HCT116 (cell line): ENCODE data around the gene PLCL2. TPM values are rescaled to one million over a fixed set of nuclear protein-coding genes. Genes with fewer than 3 reads are reported as not detected.

Experiments used
- ATAC-seq: fragments of 200-7000 bp; cut with Tn5 transposase; 2 replicates; pipeline ENCODE4 v1.9.1; 2020; ENCODE audit warnings: mild to moderate bottlenecking, moderate library complexity
- BruUV-seq: library from RNA; stranded (reverse); fragments of 400-500 nt; replicated peaks from 2 replicates; lab custom pipeline; 2021; lab: Mats Ljungman, UMichigan
- CTCF ChIA-PET: fragments of 300-600 bp; sonication (Branson Sonifier 250); formaldehyde crosslinking; loops from one replicate; lab custom pipeline; 2021; ENCODE audit warnings: antibody characterized with exemption; lab: Charles Lee
- POLR2A ChIA-PET: fragments of 300-600, 350-600 bp; sonication (Branson Sonifier 250); formaldehyde crosslinking; loops from one replicate; lab custom pipeline; 2021; ENCODE audit warnings: antibody characterized with exemption; lab: Charles Lee
- RAD21 ChIA-PET, 2 experiments: fragments of 300-600 bp; sonication (Branson Sonifier 250); formaldehyde crosslinking; loops; one replicate each; lab custom pipeline; 2023; ENCODE audit warnings: low total read pairs in 2 of 2; ENCODE audit not compliant: uncharacterized antibody in 2 of 2, unreplicated experiment in 2 of 2, low non-redundant PET in 1 of 2; lab: Charles Lee
- DNase-seq: peaks from one replicate; pipeline ENCODE4 v3.0.0-alpha.2; 2010; ENCODE audit warnings: low read depth, low spot score
- H2AFZ ChIP-seq: fragments of 200-600 bp; shearing (Covaris generic), sonication (generic); 2 replicates; pipeline ENCODE4 v1.6.1; 2017; ENCODE audit warnings: low read depth, mixed run types, mixed read lengths, antibody characterized with exemption, low read length; ENCODE audit not compliant: poor library complexity, severe bottlenecking
- H3K27ac ChIP-seq: 2 replicates; pipeline ENCODE4 v1.5.1; 2012; ENCODE audit warnings: low read depth, low read length
- H3K27me3 ChIP-seq: fragments of 200-600 bp; sonication (generic); 2 replicates; pipeline ENCODE4 v1.6.1; 2016; ENCODE audit warnings: mixed run types, low read length, mixed read lengths; ENCODE audit not compliant: insufficient read depth
- H3K36me3 ChIP-seq, 2 experiments: fragments of 200-500 bp in 1 of 2; fragments of 200-600 bp in 1 of 2; sonication (Bioruptor generic) in 1 of 2; sonication (generic) in 1 of 2; 2 replicates each; pipeline versions ENCODE4 v1.5.1 to v1.6.1; 2014 to 2016; ENCODE audit warnings: low read length in 2 of 2, inconsistent platforms in 1 of 2, mixed read lengths in 1 of 2, mixed run types in 1 of 2; ENCODE audit not compliant: insufficient read depth in 2 of 2, control insufficient read depth in 1 of 2
- H3K4me1 ChIP-seq, 2 experiments: fragments of 200-600 bp in 1 of 2; sonication (generic) in 1 of 2; 2 replicates each; pipeline versions ENCODE4 v1.5.1 to v1.6.1; 2012 to 2017; ENCODE audit warnings: low read length in 2 of 2, inconsistent platforms in 1 of 2, mild to moderate bottlenecking in 1 of 2, mixed read lengths in 1 of 2, mixed run types in 1 of 2, moderate library complexity in 1 of 2; ENCODE audit not compliant: insufficient read depth in 2 of 2, control insufficient read depth in 1 of 2
- H3K4me2 ChIP-seq: fragments of 200-600 bp; sonication (generic); 2 replicates; pipeline ENCODE4 v1.6.1; 2017; ENCODE audit warnings: mixed run types, low read length, mixed read lengths
- H3K4me3 ChIP-seq, 2 experiments: fragments of 200-600 bp in 1 of 2; sonication (generic) in 1 of 2; replicated peaks in 1 of 2; 2 replicates each; pipeline ENCODE4 v1.5.1; 2011 to 2016; ENCODE audit warnings: low read length in 2 of 2, control low read depth in 1 of 2, low read depth in 1 of 2, mild to moderate bottlenecking in 1 of 2, mixed read lengths in 1 of 2, mixed run types in 1 of 2
- H3K79me2 ChIP-seq: fragments of 200-600 bp; sonication (generic); 2 replicates; pipeline ENCODE4 v1.6.1; 2017; ENCODE audit warnings: mild to moderate bottlenecking, mixed run types, low read length, moderate library complexity, mixed read lengths; ENCODE audit not compliant: insufficient read depth
- H3K9ac ChIP-seq: fragments of 200-600 bp; sonication (generic); 2 replicates; pipeline ENCODE4 v1.6.1; 2016; ENCODE audit warnings: low read length, mixed read lengths
- H3K9me2 ChIP-seq: fragments of 200-600 bp; sonication (generic), shearing (Covaris generic); 2 replicates; pipeline ENCODE4 v1.6.1; 2017; ENCODE audit warnings: mixed run types, mild to moderate bottlenecking, moderate library complexity; ENCODE audit not compliant: insufficient read depth
- H3K9me3 ChIP-seq, 2 experiments: fragments of 200-500 bp in 1 of 2; fragments of 200-600 bp in 1 of 2; sonication (Bioruptor generic) in 1 of 2; sonication (generic) in 1 of 2; 2 replicates each; pipeline ENCODE4 v1.6.1; 2014 to 2017; ENCODE audit warnings: low read length in 2 of 2, mixed read lengths in 2 of 2, inconsistent platforms in 1 of 2, low read depth in 1 of 2, mild to moderate bottlenecking in 1 of 2, mixed run types in 1 of 2, moderate library complexity in 1 of 2; ENCODE audit not compliant: control insufficient read depth in 1 of 2, insufficient read depth in 1 of 2
- H4K20me1 ChIP-seq: fragments of 200-600 bp; sonication (generic), shearing (Covaris generic); 2 replicates; pipeline ENCODE4 v1.6.1; 2017; ENCODE audit warnings: mixed run types, mild to moderate bottlenecking, moderate library complexity; ENCODE audit not compliant: insufficient read depth
- ATF3 ChIP-seq: IDR thresholded peaks from 2 replicates; pipeline ENCODE4 v1.6.1; 2012
- CBX3 ChIP-seq: IDR thresholded peaks from 2 replicates; pipeline ENCODE4 v1.6.1; 2012; ENCODE audit warnings: low read depth
- CEBPB ChIP-seq: IDR thresholded peaks from 2 replicates; pipeline ENCODE4 v1.6.1; 2012; ENCODE audit warnings: low read depth
- EGR1 ChIP-seq: IDR thresholded peaks from 2 replicates; pipeline ENCODE4 v1.6.1; 2012; ENCODE audit warnings: low read depth
- FOSL1 ChIP-seq: IDR thresholded peaks from 2 replicates; pipeline ENCODE4 v1.6.1; 2012; ENCODE audit warnings: low read depth
- POLR2A ChIP-seq: IDR thresholded peaks from 2 replicates; pipeline ENCODE4 v1.7.0; 2011; ENCODE audit warnings: borderline replicate concordance; ENCODE audit not compliant: insufficient read depth, insufficient read length; ENCODE audit errors: extremely low read depth
- POLR2AphosphoS5 ChIP-seq: IDR thresholded peaks from 2 replicates; pipeline ENCODE4 v1.6.1; 2011; ENCODE audit warnings: mild to moderate bottlenecking, low read depth, low read length, moderate library complexity
- RAD21 ChIP-seq: IDR thresholded peaks from 2 replicates; pipeline ENCODE4 v1.6.1; 2012; ENCODE audit warnings: low read depth, mild to moderate bottlenecking
- SRF ChIP-seq: IDR thresholded peaks from 2 replicates; pipeline ENCODE4 v1.6.1; 2012; ENCODE audit warnings: low read depth
- YY1 ChIP-seq: IDR thresholded peaks from 2 replicates; pipeline ENCODE4 v1.6.1; 2011; ENCODE audit warnings: low read length, low read depth, moderate library complexity, mild to moderate bottlenecking; ENCODE audit not compliant: insufficient replicate concordance; ENCODE audit errors: extremely low read depth
- ZFX ChIP-seq: fragments of 450-650 bp; IDR thresholded peaks from 2 replicates; pipeline ENCODE4 v1.6.1; 2017
- intact Hi-C: fragments of 100-400 bp; cut with micrococcal nuclease; formaldehyde crosslinking; loops from 2 replicates; pipeline ENCODE4 v1.10.0; 2022
- total RNA-seq: library from RNA; stranded (reverse); gene quantifications from one replicate; pipeline ENCODE4 v1.2.1, GENCODE V29; 2021; ENCODE audit not compliant: unreplicated experiment
- TF ChIP-seq, protein P1 (sequence below): IDR thresholded peaks from 2 replicates; pipeline ENCODE4 v1.6.1; 2012
- TF ChIP-seq, protein P2 (sequence below), 3 experiments: fragments of 200-600 bp in 1 of 3; sonication (generic) in 1 of 3; IDR thresholded peaks in 2 of 3; conservative IDR thresholded peaks in 1 of 3; 2 replicates each; pipeline ENCODE4 v1.5.1; 2012 to 2017; ENCODE audit warnings: low read depth in 2 of 3, low read length in 2 of 3, antibody characterized with exemption in 1 of 3, borderline replicate concordance in 1 of 3, control low read depth in 1 of 3, mild to moderate bottlenecking in 1 of 3, mixed read lengths in 1 of 3, mixed run types in 1 of 3, moderate library complexity in 1 of 3; ENCODE audit not compliant: insufficient read depth in 1 of 3

Gene PLCL2
- total RNA-seq, 1 experiment from 2014 or later: 2.2 TPM

DNA sequence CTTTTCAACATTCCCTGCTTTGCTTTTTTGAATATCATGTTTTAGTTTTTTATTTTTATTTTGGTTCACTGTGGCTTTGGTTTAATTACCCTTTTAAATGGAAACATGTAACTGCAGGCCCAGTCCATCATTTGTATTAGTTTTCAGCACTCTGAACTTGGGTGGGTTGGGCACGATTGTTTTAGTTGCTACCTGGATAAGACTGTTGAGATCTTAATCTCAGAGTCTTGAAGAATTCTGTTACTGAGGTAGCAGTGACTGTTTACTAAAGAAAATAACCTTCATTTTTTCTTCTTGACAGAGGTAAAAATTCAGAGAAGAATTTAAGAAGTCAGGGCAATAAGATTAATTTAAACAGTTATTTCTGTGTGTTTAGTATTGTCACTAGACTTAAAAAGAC lies 15.2 kb downstream of the PLCL2 start:
- no peak overlapping the region for H3K27ac ChIP-seq
- intact Hi-C loops: no loop called here
- TF ChIP-seq CBX3 (no peak), EGR1 (no peak), SRF (no peak), FOSL1 (no peak), POLR2A (no peak), POLR2AphosphoS5 (no peak), ZFX (no peak), CEBPB (no peak), RAD21 (no peak)
- TF ChIP-seq, protein P1, sequence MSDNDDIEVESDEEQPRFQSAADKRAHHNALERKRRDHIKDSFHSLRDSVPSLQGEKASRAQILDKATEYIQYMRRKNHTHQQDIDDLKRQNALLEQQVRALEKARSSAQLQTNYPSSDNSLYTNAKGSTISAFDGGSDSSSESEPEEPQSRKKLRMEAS: no peak
- no peak overlapping the region for H2AFZ ChIP-seq
- H3K36me3 ChIP-seq: no peaks in the 10 kb centered on the region
- ATAC-seq: no peak
- CTCF ChIA-PET: interaction anchor here (1.1 kb wide), 1 partner anchor 16 kb away, joined by 3 read pairs; no protein-coding TSS in a partner anchor
- no peaks in the 10 kb centered on the region for H3K9me3 ChIP-seq
- no peaks in the 10 kb centered on the region for H3K79me2 ChIP-seq
- H3K9ac ChIP-seq: no peak overlapping the region
- no peak for DNase-seq
- no peak overlapping the region for H3K4me2 ChIP-seq
- no peaks in the 10 kb centered on the region for H4K20me1 ChIP-seq
- no peak overlapping the region for H3K4me3 ChIP-seq
- H3K9me2 ChIP-seq: no peaks in the 10 kb centered on the region
- RAD21 ChIA-PET: no interaction called here
- H3K27me3 ChIP-seq: no peaks in the 10 kb centered on the region
- POLR2A ChIA-PET: no interaction called here
- BruUV-seq: no TSS peak
- no peaks in the 10 kb centered on the region for H3K4me1 ChIP-seq

DNA sequence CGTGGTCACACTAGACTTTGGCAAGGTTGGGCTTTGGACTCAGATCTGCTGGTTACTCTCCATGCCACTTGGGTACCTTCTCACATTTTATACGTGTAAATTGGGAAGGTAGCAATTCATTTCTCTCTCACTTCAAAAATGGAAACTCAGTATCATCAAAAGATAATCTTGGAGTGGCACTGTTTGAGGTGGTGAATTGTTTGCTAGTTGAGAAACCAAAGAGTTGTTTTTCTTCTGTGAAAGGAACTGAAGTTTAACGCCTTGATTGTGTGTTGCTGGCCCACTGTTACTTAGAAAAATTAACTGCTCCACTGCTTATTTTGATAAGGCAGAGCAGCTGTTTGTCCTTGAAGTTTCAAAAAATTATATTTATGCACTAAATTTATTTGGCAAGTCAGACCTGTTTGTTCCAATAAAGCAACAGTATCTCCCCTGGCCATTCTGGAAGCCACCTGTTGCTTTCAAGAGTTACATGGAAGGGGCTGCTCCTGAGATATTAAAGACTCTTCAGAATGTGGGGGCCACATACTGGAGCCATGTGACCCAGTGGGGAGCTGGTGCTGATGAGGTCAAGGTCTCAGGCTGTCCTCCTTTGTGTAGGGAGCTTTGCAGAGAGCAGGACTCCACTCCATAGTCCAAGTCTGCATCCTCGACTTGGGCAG lies 16.2 kb downstream of the PLCL2 start:
- no peak overlapping the region for H3K9ac ChIP-seq
- no peaks in the 10 kb centered on the region for H3K9me3 ChIP-seq
- H2AFZ ChIP-seq: no peak overlapping the region
- CTCF ChIA-PET: interaction anchor here (1.1 kb wide), 1 partner anchor 17 kb away, joined by 3 read pairs; no protein-coding TSS in a partner anchor
- ATAC-seq (no peak), DNase-seq (no peak)
- H3K4me2 ChIP-seq: no peak overlapping the region
- intact Hi-C loops: no loop called here
- POLR2A ChIA-PET: no interaction called here
- RAD21 ChIA-PET: no interaction called here
- no peak overlapping the region for H3K4me3 ChIP-seq
- peaks cover 4% of the 10 kb centered on the region in 2 experiments for H3K4me1 ChIP-seq
- no peaks in the 10 kb centered on the region for H4K20me1 ChIP-seq
- H3K27ac ChIP-seq: no peak overlapping the region
- no TSS peak for BruUV-seq
- H3K9me2 ChIP-seq: no peaks in the 10 kb centered on the region
- H3K36me3 ChIP-seq: no peaks in the 10 kb centered on the region
- TF ChIP-seq, protein P2, sequence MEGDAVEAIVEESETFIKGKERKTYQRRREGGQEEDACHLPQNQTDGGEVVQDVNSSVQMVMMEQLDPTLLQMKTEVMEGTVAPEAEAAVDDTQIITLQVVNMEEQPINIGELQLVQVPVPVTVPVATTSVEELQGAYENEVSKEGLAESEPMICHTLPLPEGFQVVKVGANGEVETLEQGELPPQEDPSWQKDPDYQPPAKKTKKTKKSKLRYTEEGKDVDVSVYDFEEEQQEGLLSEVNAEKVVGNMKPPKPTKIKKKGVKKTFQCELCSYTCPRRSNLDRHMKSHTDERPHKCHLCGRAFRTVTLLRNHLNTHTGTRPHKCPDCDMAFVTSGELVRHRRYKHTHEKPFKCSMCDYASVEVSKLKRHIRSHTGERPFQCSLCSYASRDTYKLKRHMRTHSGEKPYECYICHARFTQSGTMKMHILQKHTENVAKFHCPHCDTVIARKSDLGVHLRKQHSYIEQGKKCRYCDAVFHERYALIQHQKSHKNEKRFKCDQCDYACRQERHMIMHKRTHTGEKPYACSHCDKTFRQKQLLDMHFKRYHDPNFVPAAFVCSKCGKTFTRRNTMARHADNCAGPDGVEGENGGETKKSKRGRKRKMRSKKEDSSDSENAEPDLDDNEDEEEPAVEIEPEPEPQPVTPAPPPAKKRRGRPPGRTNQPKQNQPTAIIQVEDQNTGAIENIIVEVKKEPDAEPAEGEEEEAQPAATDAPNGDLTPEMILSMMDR (IDR thresholded peaks at IDR 0.05 in 2 of 3, conservative IDR thresholded peaks at IDR 0.05 in 1 of 3; ENCODE audit: borderline replicate concordance in 1 of 3, insufficient read depth in 1 of 3, low read depth in 2 of 3, low read length in 2 of 3): no peak
- TF ChIP-seq POLR2A: no peak
- no peak for TF ChIP-seq YY1
- no peak for TF ChIP-seq ATF3
- no peaks in the 10 kb centered on the region for H3K27me3 ChIP-seq
- no peaks in the 10 kb centered on the region for H3K79me2 ChIP-seq
